GM12878 (cell line): ENCODE results near the gene FBXO3. TPM values are rescaled to one million over a fixed set of nuclear protein-coding genes. Genes with fewer than 3 reads are reported as not detected.

Experiments
- ATAC-seq: fragments of 200-7000 bp; cut with Tn5 transposase; 3 replicates; pipeline ENCODE4 v1.9.1; 2020; ENCODE audit warnings: mild to moderate bottlenecking, moderate library complexity
- BruUV-seq: library from RNA; stranded (reverse); fragments of 400-500 nt; replicated peaks from 2 replicates; lab custom pipeline; 2021; lab: Mats Ljungman, UMichigan
- CTCF ChIA-PET: fragments of 300-600 bp; sonication (Branson Sonifier 250); formaldehyde crosslinking; extraction: SDS; loops from one replicate; lab custom pipeline; 2021; ENCODE audit warnings: inconsistent platforms; lab: Yijun Ruan, JAX
- POLR2A ChIA-PET: fragments of 350-600 bp; formaldehyde crosslinking; extraction: SDS; loops from one replicate; lab custom pipeline; 2021; ENCODE audit warnings: inconsistent platforms; lab: Charles Lee
- RAD21 ChIA-PET: fragments of 300-600 bp; sonication (Branson Sonifier 250); formaldehyde crosslinking; loops from one replicate; lab custom pipeline; 2023; ENCODE audit warnings: antibody characterized with exemption; ENCODE audit not compliant: unreplicated experiment; lab: Charles Lee
- SMC1A ChIA-PET: fragments of 300-600 bp; sonication (Branson Sonifier 250); formaldehyde crosslinking; loops from one replicate; lab custom pipeline; 2023; ENCODE audit not compliant: unreplicated experiment, uncharacterized antibody; lab: Charles Lee
- DNase-seq: peaks from one replicate; pipeline ENCODE4 v3.0.0-alpha.2; 2011; ENCODE audit warnings: low read depth, low spot score
- FAIRE-seq: peaks from 3 replicates; lab custom pipeline; 2011; peaks lifted over from hg19 to GRCh38; lab: Jason Lieb, UNC
- H2AFZ ChIP-seq: 2 replicates; pipeline ENCODE4 v1.6.0; 2011; ENCODE audit warnings: low read depth, low read length, control low read depth; ENCODE audit not compliant: control insufficient read depth
- H3K27ac ChIP-seq: 2 replicates; pipeline ENCODE4 v1.5.1; 2011; ENCODE audit warnings: control low read depth; ENCODE audit not compliant: control insufficient read depth, insufficient read depth
- H3K27me3 ChIP-seq, 2 experiments: replicated peaks in 1 of 2; 2 replicates each; pipeline versions ENCODE4 v1.6.0 to v1.6.1; 2011; ENCODE audit warnings: low read length in 1 of 2; ENCODE audit not compliant: control insufficient read depth in 2 of 2, insufficient read depth in 2 of 2
- H3K36me3 ChIP-seq, 2 experiments: 2 replicates each; pipeline ENCODE4 v1.5.1; 2011; ENCODE audit warnings: low read length in 1 of 2; ENCODE audit not compliant: control insufficient read depth in 2 of 2, insufficient read depth in 2 of 2
- H3K4me1 ChIP-seq: 2 replicates; pipeline ENCODE4 v1.6.1; 2011; ENCODE audit warnings: mild to moderate bottlenecking, low read length, moderate library complexity, mixed read lengths; ENCODE audit not compliant: control insufficient read depth, insufficient read depth
- H3K4me2 ChIP-seq: 2 replicates; pipeline ENCODE4 v1.6.0; 2011; ENCODE audit warnings: control low read depth; ENCODE audit not compliant: control insufficient read depth, insufficient read depth
- H3K4me3 ChIP-seq: fragments of 200-600 bp; sonication (generic); 2 replicates; pipeline ENCODE4 v1.5.1; 2016
- H3K79me2 ChIP-seq: 2 replicates; pipeline ENCODE4 v1.6.0; 2011; ENCODE audit warnings: low read length; ENCODE audit not compliant: control insufficient read depth, insufficient read depth
- H3K9ac ChIP-seq: 2 replicates; pipeline ENCODE4 v1.8.0; 2011; ENCODE audit warnings: low read length, control low read depth, mixed read lengths; ENCODE audit not compliant: control insufficient read depth, insufficient read depth
- H3K9me3 ChIP-seq: replicated peaks from 3 replicates; pipeline ENCODE4 v1.5.1; 2011; ENCODE audit warnings: mild to moderate bottlenecking, low read length; ENCODE audit not compliant: control insufficient read depth, insufficient read depth
- H4K20me1 ChIP-seq: 2 replicates; pipeline ENCODE4 v1.6.0; 2011; ENCODE audit not compliant: control insufficient read depth, insufficient read depth
- E2F8 ChIP-seq: fragments of 450-650 bp; IDR thresholded peaks from 2 replicates; pipeline ENCODE4 v1.6.1; 2018; ENCODE audit warnings: mild to moderate bottlenecking, low read depth, moderate library complexity; ENCODE audit not compliant: partially characterized antibody
- NR2C1 ChIP-seq: fragments of 450-650 bp; IDR thresholded peaks from 2 replicates; pipeline ENCODE4 v1.6.1; 2017; ENCODE audit warnings: antibody characterized with exemption, mild to moderate bottlenecking, moderate library complexity
- ZNF207 ChIP-seq: fragments of 450-650 bp; IDR thresholded peaks from 2 replicates; pipeline ENCODE4 v1.6.1; 2014; ENCODE audit warnings: antibody characterized with exemption, mild to moderate bottlenecking, borderline replicate concordance
- ZNF384 ChIP-seq: IDR thresholded peaks from 2 replicates; pipeline ENCODE4 v1.6.1; 2012; ENCODE audit warnings: low read depth, mild to moderate bottlenecking, low read length, improper control_type of control experiment, borderline replicate concordance
- ZNF592 ChIP-seq: fragments of 450-650 bp; IDR thresholded peaks from 2 replicates; pipeline ENCODE4 v1.6.1; 2017; ENCODE audit warnings: mild to moderate bottlenecking, moderate library complexity
- WGBS: methylation state at CpG from one replicate; pipeline ENCODE4 v1.1.6; 2016; ENCODE audit warnings: low lambda C conversion rate; ENCODE audit not compliant: insufficient replicate concordance, insufficient coverage; ENCODE audit errors: missing lambda C conversion rate; 5-methylcytosine and 5-hydroxymethylcytosine counted together
- in situ Hi-C: fragments of 300-500 bp; cut with MboI; formaldehyde crosslinking; loops from 9 replicates; pipeline ENCODE4 v1.14.3; 2018; ENCODE audit warnings: mixed read lengths
- intact Hi-C: fragments of 100-400 bp; cut with micrococcal nuclease; formaldehyde crosslinking; loops from one replicate; pipeline ENCODE4 v1.14.2; 2022; ENCODE audit not compliant: unreplicated experiment
- polyA plus RNA-seq, 11 experiments: library from polyadenylated mRNA; depleted of rRNA in 4 of 11; unstranded in 6 of 11; stranded (reverse) in 5 of 11; fragments of >200 nt; fragmentation: Nextera tagmentation in 4 of 11; fragmentation: Illumina TruSeq in 1 of 11; extraction: Ambion mirVana in 4 of 11; extraction: Trizol in 1 of 11; gene quantifications; 1 replicate in 1 of 11; 2 replicates in 10 of 11; pipeline versions ENCODE4 v1.2.1 to v1.2.3, GENCODE V29; 2011 to 2016; ENCODE audit warnings: inconsistent platforms in 2 of 11, missing spikeins in 2 of 11, low read depth in 1 of 11
- total RNA-seq, 4 experiments: library from RNA; depleted of rRNA in 3 of 4; stranded (reverse); fragments of >200 nt in 3 of 4; fragmentation: Illumina TruSeq in 1 of 4; extraction: Trizol in 1 of 4; gene quantifications; 2 replicates each; pipeline versions ENCODE4 v1.2.1 to v1.2.3, GENCODE V29; 2013 to 2021

Gene FBXO3
- total and polyA plus RNA-seq, 10 of the 15 experiments (the other 5 are each of a cell fraction or from before 2014, with no cell fraction given), result 8.9 to 33.4 (median 13.8) TPM

GRCh38 chr11:33706546-33706945, 67.8 kb downstream of the FBXO3 start:
- FAIRE-seq (no peak), ATAC-seq (no peak), DNase-seq (no peak)
- Histone ChIP-seq H3K9me3 (no peaks in the 10 kb centered on the region), H3K36me3 (peaks cover 13 to 18% of the 10 kb centered on the region in 2 experiments), H4K20me1 (no peaks in the 10 kb centered on the region), H3K4me3 (no peak overlapping the region), H3K4me1 (0 out of 2 replicates have a peak, but pooled peaks cover 4% of the 10 kb centered on the region), H3K4me2 (no peak overlapping the region), H3K27ac (no peak overlapping the region), H3K27me3 (no peaks in the 10 kb centered on the region), H3K79me2 (no peaks in the 10 kb centered on the region), H3K9ac (no peak overlapping the region), H2AFZ (no peak overlapping the region)
- WGBS, result 47% methylated on average over 2 of the region's 2 CpGs
- TF ChIP-seq E2F8 (no peak), ZNF592 (no peak), ZNF207 (no peak), NR2C1 (no peak), ZNF384 (peak; percentile 68)
- SMC1A ChIA-PET, result interaction anchor here (1.1 to 1.2 kb wide), 4 partner anchors 10 to 36 kb away, joined by 3 to 9 read pairs (median 6); no protein-coding TSS in a partner anchor
- RAD21 ChIA-PET, result interaction anchor here (0.9 to 1.4 kb wide), 3 partner anchors 9 to 36 kb away, joined by 3 to 6 read pairs (median 4); no protein-coding TSS in a partner anchor
- CTCF ChIA-PET, result interaction anchor here (1.9 to 7.1 kb wide), 2 partner anchors 10 to 36 kb away, joined by 11 to 35 read pairs; no protein-coding TSS in a partner anchor
- in situ Hi-C loops (no loop called here), intact Hi-C loops (no loop called here)
- POLR2A ChIA-PET, result interaction anchor here (0.6 to 1.9 kb wide), 3 partner anchors 9 to 900 kb away, joined by 3 to 4 read pairs (median 4); no protein-coding TSS in a partner anchor
- BruUV-seq, result no TSS peak
